IPS-20b (cell line): ENCODE measurements around the gene DAB2IP.

ENCODE experiments used
- H3K27ac ChIP-seq: one replicate; pipeline ENCODE4 v1.5.1; 2013; ENCODE audit warnings: low read length
- H3K27me3 ChIP-seq: 2 replicates; pipeline ENCODE4 v1.6.1; 2013; ENCODE audit warnings: mild to moderate bottlenecking, low read length, inconsistent platforms; ENCODE audit not compliant: insufficient read depth
- H3K36me3 ChIP-seq: 2 replicates; pipeline ENCODE4 v1.6.1; 2013; ENCODE audit warnings: low read depth, mild to moderate bottlenecking, inconsistent platforms, low read length, moderate library complexity; ENCODE audit not compliant: insufficient read depth
- H3K4me1 ChIP-seq: 2 replicates; pipeline ENCODE4 v1.6.1; 2013; ENCODE audit warnings: mild to moderate bottlenecking, control low read depth, inconsistent platforms, low read length, moderate library complexity; ENCODE audit not compliant: insufficient read depth
- H3K4me3 ChIP-seq: 2 replicates; pipeline ENCODE4 v1.5.1; 2013; ENCODE audit warnings: mild to moderate bottlenecking, low read length, inconsistent platforms
- H3K9ac ChIP-seq: 2 replicates; pipeline ENCODE4 v1.6.1; 2013; ENCODE audit warnings: low read depth, mild to moderate bottlenecking, inconsistent platforms, low read length, moderate library complexity
- H3K9me3 ChIP-seq: 2 replicates; pipeline ENCODE4 v1.6.1; 2013; ENCODE audit warnings: mild to moderate bottlenecking, low read depth, low read length, inconsistent platforms; ENCODE audit not compliant: insufficient read depth

Gene DAB2IP

GRCh38 chr9:121727295-121728020 is 76.0 kb downstream of the DAB2IP start:
- Histone ChIP-seq H3K4me1 (no peaks in the 10 kb centered on the region; the same call in 1 of the 2 replicates), H3K4me3 (no peak overlapping the region), H3K9ac (no peak overlapping the region), H3K9me3 (no peaks in the 10 kb centered on the region), H3K27me3 (no peaks in the 10 kb centered on the region), H3K36me3 (no peaks in the 10 kb centered on the region), H3K27ac (no peak overlapping the region)

DNA sequence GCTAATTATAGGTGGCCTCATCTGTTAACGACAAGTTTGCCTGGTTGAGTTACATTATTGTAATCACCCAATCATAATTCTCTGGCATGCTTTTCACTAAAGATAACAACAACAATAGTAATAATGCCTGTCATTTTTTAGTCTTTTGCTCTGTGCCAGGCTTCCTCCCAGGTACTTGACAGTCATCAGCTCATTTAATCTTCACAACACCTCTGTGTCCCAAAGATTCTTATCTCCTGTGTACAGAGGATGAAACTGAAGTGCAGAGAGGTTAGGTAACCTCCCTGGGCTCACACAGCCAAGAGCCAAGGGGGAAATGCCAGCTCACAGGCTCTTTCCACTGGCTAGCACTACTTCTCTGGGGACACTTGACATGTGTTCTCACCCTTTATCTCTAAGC is 77.5 kb downstream of the DAB2IP start:
- Histone ChIP-seq H3K4me1 (no peaks in the 10 kb centered on the region), H3K36me3 (no peaks in the 10 kb centered on the region), H3K9ac (no peak overlapping the region), H3K4me3 (no peak overlapping the region), H3K27ac (no peak overlapping the region), H3K9me3 (no peaks in the 10 kb centered on the region), H3K27me3 (no peaks in the 10 kb centered on the region)

- Histone ChIP-seq H3K27me3 (no peaks in the 10 kb centered on the region), H3K36me3 (no peaks in the 10 kb centered on the region), H3K9ac (no peak overlapping the region), H3K27ac (no peak overlapping the region), H3K4me1 (0 out of 2 replicates have a peak, but pooled peaks cover 3% of the 10 kb centered on the region), H3K4me3 (no peak overlapping the region), H3K9me3 (no peaks in the 10 kb centered on the region)
Observed at GRCh38 chr9:121729769-121730562, 78.5 kb downstream of the DAB2IP start.

DNA sequence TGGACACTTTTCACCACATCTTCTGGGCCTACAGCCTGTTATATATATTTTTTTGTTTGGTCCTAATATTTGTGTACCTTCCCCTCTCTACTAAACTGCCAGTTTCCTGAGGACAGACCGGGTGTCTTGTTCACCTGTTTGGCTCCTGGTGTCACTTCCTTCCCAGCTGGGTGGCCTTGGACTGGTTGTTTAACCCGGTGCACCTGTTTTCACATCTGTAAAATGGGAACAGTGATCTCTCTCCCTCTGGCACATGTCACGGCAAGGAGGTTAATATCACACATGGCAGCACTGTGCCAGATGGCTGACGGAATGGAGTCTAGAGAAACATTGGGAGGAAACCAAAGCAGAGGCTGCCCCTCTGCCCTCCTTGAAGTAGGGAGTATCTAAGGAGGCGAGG is 79.7 kb downstream of the DAB2IP start:
- Histone ChIP-seq H3K4me3 (no peak overlapping the region), H3K36me3 (no peaks in the 10 kb centered on the region), H3K9me3 (no peaks in the 10 kb centered on the region), H3K9ac (no peak overlapping the region), H3K27me3 (peaks cover 11% of the 10 kb centered on the region), H3K4me1 (peaks cover 12% of the 10 kb centered on the region; the same call in 1 of the 2 replicates), H3K27ac (no peak overlapping the region)

DNA sequence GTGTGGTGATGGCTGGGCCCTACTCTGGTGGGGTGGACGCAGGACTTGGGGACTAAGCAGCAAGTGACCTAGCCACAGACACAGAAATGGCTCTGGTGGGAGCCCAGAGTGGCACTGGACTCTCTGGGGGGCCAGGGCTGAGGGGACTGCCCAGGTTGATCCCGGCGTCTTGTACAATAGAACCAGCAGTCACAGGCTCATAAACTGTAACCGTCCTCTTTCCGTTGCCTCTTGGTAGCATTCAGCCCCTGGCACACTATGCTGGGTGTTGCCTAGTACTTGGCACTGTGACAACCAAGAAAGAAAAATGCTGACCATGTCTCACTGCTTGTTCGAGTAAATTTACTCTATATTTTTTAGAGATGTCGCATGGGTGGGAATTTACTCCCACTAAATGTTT is 80.5 kb downstream of the DAB2IP start:
- H3K27me3 ChIP-seq, result peaks cover 12% of the 10 kb centered on the region
- no peak overlapping the region for H3K4me3 ChIP-seq
- H3K9ac ChIP-seq, result no peak overlapping the region
- H3K27ac ChIP-seq, result no peak overlapping the region
- no peaks in the 10 kb centered on the region for H3K36me3 ChIP-seq
- no peaks in the 10 kb centered on the region for H3K9me3 ChIP-seq
- peaks cover 12% of the 10 kb centered on the region; the same call in 1 of the 2 replicates for H3K4me1 ChIP-seq

- H3K36me3 ChIP-seq, result no peaks in the 10 kb centered on the region
- H3K9me3 ChIP-seq, result no peaks in the 10 kb centered on the region
- H3K4me3 ChIP-seq, result no peak overlapping the region
- H3K4me1 ChIP-seq, result peaks cover 12% of the 10 kb centered on the region; the same call in 1 of the 2 replicates
- peaks cover 12% of the 10 kb centered on the region for H3K27me3 ChIP-seq
- H3K9ac ChIP-seq, result no peak overlapping the region
- H3K27ac ChIP-seq, result no peak overlapping the region
Observed at GRCh38 chr9:121732389-121732788, 81.0 kb downstream of the DAB2IP start.

DNA sequence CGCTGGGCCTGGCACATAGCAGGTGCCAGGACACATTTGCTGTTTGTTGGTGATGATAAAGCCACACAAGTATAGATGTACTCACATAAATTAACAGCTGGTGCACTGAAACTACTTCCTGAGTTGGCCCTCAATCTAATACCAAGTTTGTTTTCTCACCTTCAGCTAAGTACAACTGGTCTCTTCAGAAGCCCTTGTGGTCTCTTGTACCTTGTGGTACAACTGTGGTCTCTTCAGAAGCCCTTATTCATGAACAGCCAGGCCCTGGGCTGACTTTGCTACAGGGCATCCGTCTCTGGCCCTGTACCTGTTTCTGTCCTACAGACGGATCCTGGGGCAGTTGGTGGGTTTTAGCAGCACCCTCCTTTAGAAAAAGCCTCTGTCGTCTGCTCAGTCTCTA is 81.5 kb downstream of the DAB2IP start:
- Histone ChIP-seq H3K36me3 (no peaks in the 10 kb centered on the region), H3K9ac (no peak overlapping the region), H3K27ac (no peak overlapping the region), H3K4me3 (no peak overlapping the region), H3K27me3 (peaks cover 12% of the 10 kb centered on the region), H3K9me3 (no peaks in the 10 kb centered on the region), H3K4me1 (peaks cover 12% of the 10 kb centered on the region; the same call in 1 of the 2 replicates)

DNA sequence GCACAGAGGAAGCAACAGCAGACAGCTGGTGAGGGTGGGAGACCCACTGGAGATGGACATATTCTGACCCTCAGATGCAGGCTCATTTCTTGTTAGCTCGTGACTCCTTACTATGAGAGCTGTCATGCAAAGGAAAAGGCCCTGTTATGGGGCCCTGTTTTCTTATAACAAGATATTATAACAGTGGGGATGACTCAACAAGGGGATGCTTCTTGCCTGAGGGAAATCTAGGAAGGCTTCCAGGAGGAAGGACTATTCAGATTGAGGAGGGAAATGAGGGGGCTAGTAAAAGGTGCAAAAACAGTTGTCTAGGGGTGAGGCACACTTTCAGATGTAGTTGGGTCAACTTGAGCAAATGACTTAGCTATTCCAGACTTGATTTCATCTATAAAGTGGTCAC is 83.0 kb downstream of the DAB2IP start:
- peaks cover 26% of the 10 kb centered on the region for H3K4me1 ChIP-seq
- peaks cover 12% of the 10 kb centered on the region for H3K27me3 ChIP-seq
- H3K9ac ChIP-seq, result no peak overlapping the region
- no peaks in the 10 kb centered on the region for H3K9me3 ChIP-seq
- no peak overlapping the region for H3K4me3 ChIP-seq
- H3K36me3 ChIP-seq, result no peaks in the 10 kb centered on the region
- H3K27ac ChIP-seq, result no peak overlapping the region

GRCh38 chr9:121735065-121735792 is 83.8 kb downstream of the DAB2IP start:
- peak overlapping the region; percentile 71 for H3K4me3 ChIP-seq
- H3K4me1 ChIP-seq, result peaks cover 30% of the 10 kb centered on the region
- no peak overlapping the region for H3K9ac ChIP-seq
- peaks cover 12% of the 10 kb centered on the region for H3K27me3 ChIP-seq
- no peak overlapping the region for H3K27ac ChIP-seq
- H3K9me3 ChIP-seq, result no peaks in the 10 kb centered on the region
- H3K36me3 ChIP-seq, result no peaks in the 10 kb centered on the region

- H3K27ac ChIP-seq, result no peak overlapping the region
- H3K9ac ChIP-seq, result peak overlapping the region; percentile 39; the same call in 1 of the 2 replicates
- peaks cover 12% of the 10 kb centered on the region for H3K27me3 ChIP-seq
- no peaks in the 10 kb centered on the region for H3K36me3 ChIP-seq
- H3K4me1 ChIP-seq, result peaks cover 38% of the 10 kb centered on the region
- H3K4me3 ChIP-seq, result peak overlapping the region; percentile 71
- no peaks in the 10 kb centered on the region for H3K9me3 ChIP-seq
Observed at GRCh38 chr9:121735793-121736770, 84.6 kb downstream of the DAB2IP start.
